GM12865 (cell line): Measurements from ENCODE around the gene NMU.

Experiments
- DNase-seq: peaks from one replicate; pipeline ENCODE4 v3.0.0; 2010; ENCODE audit warnings: low read depth
- H3K4me3 ChIP-seq: 2 replicates; pipeline ENCODE4 v1.5.1; 2011; ENCODE audit warnings: mild to moderate bottlenecking, low read depth, low read length, control low read depth
- TF ChIP-seq, protein P1 (sequence below): IDR thresholded peaks from 2 replicates; pipeline ENCODE4 v1.5.1; 2011; ENCODE audit warnings: low read length, control low read depth, low read depth, inconsistent platforms; ENCODE audit not compliant: insufficient read depth; ENCODE audit errors: missing control alignments

The NMU gene

DNA sequence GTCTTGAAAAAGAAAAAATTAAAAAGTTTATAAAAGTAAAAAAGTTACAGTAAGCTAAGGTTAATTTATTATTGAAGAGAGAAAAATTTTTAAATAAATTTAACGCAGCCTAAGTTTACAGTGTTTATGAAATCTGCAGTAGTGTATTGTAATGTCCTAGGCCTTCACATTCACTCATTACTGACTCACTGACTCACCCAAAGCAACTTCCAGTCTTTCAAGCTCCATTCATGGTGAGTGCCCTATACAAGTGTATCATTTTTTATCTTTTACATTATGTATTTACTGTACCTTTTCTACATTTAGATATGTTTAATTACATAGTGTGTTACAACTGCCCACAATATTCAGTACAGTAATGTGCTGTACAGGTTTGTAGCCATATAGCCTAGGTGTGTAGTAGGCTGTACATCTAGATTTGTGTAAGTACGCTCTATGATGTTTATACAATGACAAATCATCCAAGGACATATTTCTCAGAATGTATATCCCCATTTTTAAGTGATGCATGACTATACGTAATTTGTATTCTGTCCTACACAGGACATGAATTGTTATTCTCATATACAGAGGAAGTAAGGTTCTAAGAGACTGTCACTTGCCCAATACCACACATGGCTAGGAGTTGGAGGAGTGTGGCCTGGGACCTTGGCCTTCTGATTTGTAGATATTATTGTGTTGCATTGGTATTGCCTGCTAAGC lies 24.6 kb downstream of the NMU start:
- no peak overlapping the region for H3K4me3 ChIP-seq
- no peak for DNase-seq
- TF ChIP-seq, protein P1, sequence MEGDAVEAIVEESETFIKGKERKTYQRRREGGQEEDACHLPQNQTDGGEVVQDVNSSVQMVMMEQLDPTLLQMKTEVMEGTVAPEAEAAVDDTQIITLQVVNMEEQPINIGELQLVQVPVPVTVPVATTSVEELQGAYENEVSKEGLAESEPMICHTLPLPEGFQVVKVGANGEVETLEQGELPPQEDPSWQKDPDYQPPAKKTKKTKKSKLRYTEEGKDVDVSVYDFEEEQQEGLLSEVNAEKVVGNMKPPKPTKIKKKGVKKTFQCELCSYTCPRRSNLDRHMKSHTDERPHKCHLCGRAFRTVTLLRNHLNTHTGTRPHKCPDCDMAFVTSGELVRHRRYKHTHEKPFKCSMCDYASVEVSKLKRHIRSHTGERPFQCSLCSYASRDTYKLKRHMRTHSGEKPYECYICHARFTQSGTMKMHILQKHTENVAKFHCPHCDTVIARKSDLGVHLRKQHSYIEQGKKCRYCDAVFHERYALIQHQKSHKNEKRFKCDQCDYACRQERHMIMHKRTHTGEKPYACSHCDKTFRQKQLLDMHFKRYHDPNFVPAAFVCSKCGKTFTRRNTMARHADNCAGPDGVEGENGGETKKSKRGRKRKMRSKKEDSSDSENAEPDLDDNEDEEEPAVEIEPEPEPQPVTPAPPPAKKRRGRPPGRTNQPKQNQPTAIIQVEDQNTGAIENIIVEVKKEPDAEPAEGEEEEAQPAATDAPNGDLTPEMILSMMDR, result no peak

- TF ChIP-seq, protein P1, result no peak
- H3K4me3 ChIP-seq, result no peak overlapping the region
- DNase-seq, result no peak
Measured at GRCh38 chr4:55610381-55610780, 25.7 kb downstream of the NMU start.

DNA sequence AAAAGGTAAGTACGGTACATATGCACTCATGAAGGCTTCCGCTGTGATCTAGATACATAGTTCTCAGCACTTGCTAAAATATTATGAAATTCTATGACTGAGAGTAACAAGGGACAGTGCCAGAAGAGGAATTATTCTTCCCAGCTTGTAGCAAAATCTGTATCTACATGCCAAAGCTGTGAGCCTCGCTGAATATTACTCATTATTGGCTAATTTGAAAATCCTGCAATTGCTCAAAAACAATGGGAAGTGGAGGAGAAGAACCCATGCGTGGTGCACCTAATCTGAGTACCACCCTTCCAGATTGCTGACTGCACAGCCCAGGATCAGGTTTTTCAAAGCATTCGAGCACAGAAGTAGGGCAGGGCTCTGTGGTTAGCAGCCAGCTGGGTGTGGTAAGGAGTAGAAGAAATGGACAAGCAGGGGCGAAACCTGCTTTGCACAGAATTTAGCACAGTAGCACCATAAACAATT lies 26.7 kb downstream of the NMU start:
- DNase-seq, result peak; percentile 2
- no peak overlapping the region for H3K4me3 ChIP-seq
- TF ChIP-seq, protein P1, result no peak

- TF ChIP-seq, protein P1, result no peak
- no peak overlapping the region for H3K4me3 ChIP-seq
- DNase-seq, result no peak
Measured at GRCh38 chr4:55608591-55608990, 27.5 kb downstream of the NMU start.

GRCh38 chr4:55604996-55605395 lies 31.1 kb downstream of the NMU start:
- TF ChIP-seq, protein P1, result no peak
- no peak overlapping the region for H3K4me3 ChIP-seq
- no peak for DNase-seq

GRCh38 chr4:55600640-55601039 lies 35.5 kb downstream of the NMU start:
- TF ChIP-seq, protein P1, result no peak
- DNase-seq, result no peak
- no peak overlapping the region for H3K4me3 ChIP-seq

DNA sequence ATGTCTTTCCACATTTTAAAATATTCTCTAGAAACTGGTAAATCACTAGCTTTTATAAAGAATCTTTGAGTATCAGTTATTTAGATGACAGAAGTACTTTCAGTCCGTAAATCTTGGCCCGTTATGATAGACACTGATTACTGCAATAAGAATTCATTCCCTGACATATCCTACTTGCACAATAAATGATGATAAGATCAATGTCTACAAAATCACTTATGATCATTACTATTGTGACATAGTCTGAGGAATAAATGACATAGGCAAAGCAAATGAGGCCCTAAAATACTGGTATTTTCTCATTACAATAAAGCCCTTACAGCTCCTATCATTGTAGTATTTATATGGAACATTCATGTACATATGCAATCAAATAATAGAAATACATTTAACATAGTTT lies 37.5 kb downstream of the NMU start:
- TF ChIP-seq, protein P1, result no peak
- no peak for DNase-seq
- H3K4me3 ChIP-seq, result no peak overlapping the region
